GM18873 (cell line): ENCODE data around the gene PI4KA.
A peak's percentile ranks its signal among the peaks of the same experiment; 100 is the strongest.

Experiments
- ATAC-seq: cut with Tn5 transposase; IDR thresholded peaks from one replicate; pipeline ENCODE4 v1.9.1; 2021; ENCODE audit warnings: mild to moderate bottlenecking, moderate library complexity, moderate number of reproducible peaks; ENCODE audit not compliant: unreplicated experiment, low FRiP score

The PI4KA gene

GRCh38 chr22:20881869-20882815 is 23.5 kb upstream of the PI4KA start:
- no peak for ATAC-seq

GRCh38 chr22:20881231-20881630 is 22.6 kb upstream of the PI4KA start:
- ATAC-seq = no peak

- ATAC-seq = no peak
Measured at GRCh38 chr22:20877715-20878114, 19.1 kb upstream of the PI4KA start.

- no peak for ATAC-seq
Measured at GRCh38 chr22:20875296-20875695, 16.7 kb upstream of the PI4KA start.

GRCh38 chr22:20873214-20873613 is 14.6 kb upstream of the PI4KA start:
- no peak for ATAC-seq

- ATAC-seq = no peak
Measured at GRCh38 chr22:20869234-20869633, 10.6 kb upstream of the PI4KA start.

- no peak for ATAC-seq
Measured at GRCh38 chr22:20868025-20868962, 9.7 kb upstream of the PI4KA start.

GRCh38 chr22:20867179-20868024 is 8.8 kb upstream of the PI4KA start:
- ATAC-seq = no peak

GRCh38 chr22:20866736-20867135 is 8.1 kb upstream of the PI4KA start:
- no peak for ATAC-seq

GRCh38 chr22:20865875-20866445 is 7.3 kb upstream of the PI4KA start:
- no peak for ATAC-seq

- no peak for ATAC-seq
Measured at GRCh38 chr22:20865331-20865730, 6.7 kb upstream of the PI4KA start.

GRCh38 chr22:20864186-20864908 is 5.7 kb upstream of the PI4KA start:
- ATAC-seq = no peak

- no peak for ATAC-seq
Measured at GRCh38 chr22:20863366-20863765, 4.8 kb upstream of the PI4KA start.

- no peak for ATAC-seq
Measured at GRCh38 chr22:20862540-20862939, 3.9 kb upstream of the PI4KA start.

- no peak for ATAC-seq
Measured at GRCh38 chr22:20859615-20860014, 1.0 kb upstream of the PI4KA start.

GRCh38 chr22:20857838-20858614 is 585 bp downstream of the PI4KA start:
- ATAC-seq = peak; percentile 37

GRCh38 chr22:20857247-20857643 is 1.4 kb downstream of the PI4KA start:
- no peak for ATAC-seq

- no peak for ATAC-seq
Measured at GRCh38 chr22:20853236-20853660, 5.4 kb downstream of the PI4KA start.
